Smooth muscle cell (in vitro differentiated cells): ENCODE measurements around the gene PLIN4. TPM values are rescaled to one million over a fixed set of nuclear protein-coding genes. Genes with fewer than 3 reads are reported as not detected.

ENCODE experiments used
- DNase-seq: peaks from one replicate; lab custom pipeline; 2025; ENCODE audit not compliant: unreplicated experiment; lab: John Stamatoyannopoulos, UW
- H2AFZ ChIP-seq: fragments of 200-600 bp; sonication (generic); 2 replicates; pipeline ENCODE4 v1.6.0; 2016; ENCODE audit warnings: antibody characterized with exemption, low read depth, mild to moderate bottlenecking
- H3F3A ChIP-seq: fragments of 200-600 bp; sonication (generic); 2 replicates; pipeline ENCODE4 v1.6.0; 2017; ENCODE audit warnings: antibody characterized with exemption, low read depth
- H3K27ac ChIP-seq: fragments of 200-600 bp; sonication (generic); 2 replicates; pipeline ENCODE4 v1.5.1; 2016; ENCODE audit warnings: low read depth, mild to moderate bottlenecking
- H3K27me3 ChIP-seq: fragments of 200-600 bp; sonication (generic); 2 replicates; pipeline ENCODE4 v1.6.1; 2016; ENCODE audit warnings: low read depth, mild to moderate bottlenecking
- H3K36me3 ChIP-seq: fragments of 200-600 bp; sonication (generic); 2 replicates; pipeline ENCODE4 v1.5.1; 2016; ENCODE audit warnings: low read depth
- H3K4me1 ChIP-seq: fragments of 200-600 bp; sonication (generic); 2 replicates; pipeline ENCODE4 v1.5.1; 2016; ENCODE audit warnings: low read depth
- H3K4me2 ChIP-seq: fragments of 200-600 bp; sonication (generic); 2 replicates; pipeline ENCODE4 v1.6.0; 2016; ENCODE audit warnings: mild to moderate bottlenecking
- H3K4me3 ChIP-seq: fragments of 200-600 bp; sonication (generic); 2 replicates; pipeline ENCODE4 v1.5.1; 2016; ENCODE audit warnings: mild to moderate bottlenecking
- H3K79me2 ChIP-seq: fragments of 200-600 bp; sonication (generic); 2 replicates; pipeline ENCODE4 v1.6.0; 2016; ENCODE audit warnings: low read depth, mild to moderate bottlenecking
- H3K9ac ChIP-seq: fragments of 200-600 bp; sonication (generic); 2 replicates; pipeline ENCODE4 v1.6.0; 2016; ENCODE audit warnings: low read depth
- H3K9me3 ChIP-seq: fragments of 200-600 bp; sonication (generic); replicated peaks from 2 replicates; pipeline ENCODE4 v1.5.1; 2016; ENCODE audit warnings: low read depth
- H4K20me1 ChIP-seq: fragments of 200-600 bp; sonication (generic); 2 replicates; pipeline ENCODE4 v1.6.0; 2016; ENCODE audit warnings: low read depth
- CTCF ChIP-seq: fragments of 200-600 bp; sonication (generic); IDR thresholded peaks from 2 replicates; pipeline ENCODE4 v1.5.1; 2017; ENCODE audit warnings: borderline replicate concordance, mild to moderate bottlenecking, antibody characterized with exemption; ENCODE audit not compliant: insufficient read depth, poor library complexity, severe bottlenecking
- WGBS: methylation state at CpG from one replicate; pipeline ENCODE4 v1.1.7; 2016; ENCODE audit warnings: low lambda C conversion rate; 5-methylcytosine and 5-hydroxymethylcytosine counted together
- polyA plus RNA-seq: library from polyadenylated mRNA; unstranded; fragments of >200 nt; fragmentation: Nextera tagmentation; extraction: Ambion mirVana; gene quantifications from 2 replicates; pipeline ENCODE4 v1.2.1, GENCODE V29; 2016
- total RNA-seq: library from RNA; depleted of rRNA; stranded (reverse); fragments of >200 nt; gene quantifications from 2 replicates; pipeline ENCODE4 v1.2.3, GENCODE V29; 2014

PLIN4 gene
- total and polyA plus RNA-seq, 2 experiments from 2014 or later, result 0.23 TPM; not detected in 1

- DNase-seq, result no peak
- Histone ChIP-seq H3K4me3 (no peak overlapping the region), H3K4me1 (no peaks in the 10 kb centered on the region), H3K36me3 (no peaks in the 10 kb centered on the region), H3K27me3 (no peaks in the 10 kb centered on the region), H3K4me2 (no peak overlapping the region), H3K9ac (no peak overlapping the region), H3K9me3 (no peaks in the 10 kb centered on the region), H3K27ac (no peak overlapping the region), H4K20me1 (no peaks in the 10 kb centered on the region), H3K79me2 (no peaks in the 10 kb centered on the region), H3F3A (no peaks in the 10 kb centered on the region), H2AFZ (no peak overlapping the region)
- WGBS, result 96% methylated on average over 18 of the region's 18 CpGs
- TF ChIP-seq CTCF, result no peak
These were observed 31.7 kb upstream of the PLIN4 start for GRCh38 chr19:4550018-4550417.

DNA sequence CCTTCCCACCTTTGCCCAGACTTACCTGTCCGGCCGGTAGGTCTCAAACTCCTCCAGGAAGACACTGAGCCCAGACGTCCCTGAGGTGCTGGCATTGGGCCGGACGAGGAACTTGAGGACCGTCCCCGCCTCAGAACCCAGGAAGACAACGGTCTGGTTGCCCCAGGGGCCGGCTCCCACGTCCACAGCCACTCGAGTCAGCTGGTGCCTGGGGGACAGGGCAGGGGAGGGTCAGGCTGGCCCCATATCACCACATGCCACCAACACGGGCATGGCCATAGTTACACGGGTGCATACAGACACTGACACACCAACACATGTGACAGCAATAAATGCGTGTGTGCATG, 29.9 kb upstream of the PLIN4 start:
- Histone ChIP-seq H3K4me2 (no peak overlapping the region), H3K27ac (no peak overlapping the region), H2AFZ (no peak overlapping the region), H3K4me1 (no peaks in the 10 kb centered on the region), H3K9me3 (no peaks in the 10 kb centered on the region), H3K79me2 (no peaks in the 10 kb centered on the region), H3K36me3 (no peaks in the 10 kb centered on the region), H3K4me3 (no peak overlapping the region), H3K27me3 (no peaks in the 10 kb centered on the region), H3K9ac (no peak overlapping the region), H4K20me1 (no peaks in the 10 kb centered on the region), H3F3A (no peaks in the 10 kb centered on the region)
- no peak for TF ChIP-seq CTCF
- no peak for DNase-seq
- WGBS, result 86% methylated on average over 14 of the region's 14 CpGs

DNA sequence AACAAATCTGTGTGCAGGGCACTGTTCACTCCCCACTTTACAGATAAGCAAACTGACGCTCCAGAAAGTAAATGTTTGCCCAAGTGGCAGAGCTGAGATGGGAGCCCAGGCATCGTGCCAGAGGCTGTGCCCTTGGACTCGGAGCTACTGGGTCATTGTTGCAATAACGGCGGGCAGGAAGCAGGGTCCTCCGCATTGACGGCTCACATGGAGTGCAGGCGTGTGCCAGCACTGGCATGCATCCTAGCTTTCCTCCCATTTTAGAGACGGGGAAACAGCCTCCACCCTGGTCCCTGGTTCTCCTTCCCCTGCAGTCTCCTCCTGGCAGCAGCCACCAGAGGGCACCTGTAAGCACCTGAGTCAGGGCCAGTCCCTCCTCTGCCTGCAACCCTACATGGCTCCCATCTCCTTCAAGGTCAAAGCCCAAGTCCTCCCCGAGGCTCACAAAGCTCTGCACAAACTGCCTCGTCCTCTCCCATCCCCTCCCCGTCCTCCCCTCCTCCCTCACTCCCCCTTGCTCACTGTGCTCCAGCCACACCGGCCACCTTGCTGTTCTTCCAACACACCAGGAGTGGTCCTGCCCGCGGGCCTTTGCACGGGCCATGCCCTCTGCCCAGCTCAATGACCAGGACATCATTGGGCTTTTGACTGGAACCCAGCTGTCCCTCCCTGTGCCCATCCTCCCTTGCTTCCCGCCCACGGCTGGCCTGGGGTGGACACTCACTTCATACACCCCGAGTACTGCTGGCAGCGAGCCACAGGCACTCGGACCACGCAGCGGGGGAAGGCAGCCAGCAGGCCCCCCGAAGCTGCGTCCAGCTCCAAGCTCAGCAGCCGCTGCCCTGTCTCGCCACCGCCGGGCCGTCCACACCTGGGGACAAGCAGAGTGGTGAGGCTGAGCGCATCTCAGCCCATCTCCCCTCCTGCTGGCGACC, 29.3 kb upstream of the PLIN4 start:
- no peak for DNase-seq
- Histone ChIP-seq H3K79me2 (no peaks in the 10 kb centered on the region), H2AFZ (no peak overlapping the region), H3K4me2 (no peak overlapping the region), H3K27ac (no peak overlapping the region), H3K4me1 (no peaks in the 10 kb centered on the region), H3K27me3 (no peaks in the 10 kb centered on the region), H4K20me1 (no peaks in the 10 kb centered on the region), H3K4me3 (no peak overlapping the region), H3K9me3 (no peaks in the 10 kb centered on the region), H3K36me3 (no peaks in the 10 kb centered on the region), H3K9ac (no peak overlapping the region), H3F3A (no peaks in the 10 kb centered on the region)
- peak; percentile 21 for TF ChIP-seq CTCF
- WGBS, result 89% methylated on average over 31 of the region's 32 CpGs
